ENCODE measurements around the gene DUOXA1.

DNA sequence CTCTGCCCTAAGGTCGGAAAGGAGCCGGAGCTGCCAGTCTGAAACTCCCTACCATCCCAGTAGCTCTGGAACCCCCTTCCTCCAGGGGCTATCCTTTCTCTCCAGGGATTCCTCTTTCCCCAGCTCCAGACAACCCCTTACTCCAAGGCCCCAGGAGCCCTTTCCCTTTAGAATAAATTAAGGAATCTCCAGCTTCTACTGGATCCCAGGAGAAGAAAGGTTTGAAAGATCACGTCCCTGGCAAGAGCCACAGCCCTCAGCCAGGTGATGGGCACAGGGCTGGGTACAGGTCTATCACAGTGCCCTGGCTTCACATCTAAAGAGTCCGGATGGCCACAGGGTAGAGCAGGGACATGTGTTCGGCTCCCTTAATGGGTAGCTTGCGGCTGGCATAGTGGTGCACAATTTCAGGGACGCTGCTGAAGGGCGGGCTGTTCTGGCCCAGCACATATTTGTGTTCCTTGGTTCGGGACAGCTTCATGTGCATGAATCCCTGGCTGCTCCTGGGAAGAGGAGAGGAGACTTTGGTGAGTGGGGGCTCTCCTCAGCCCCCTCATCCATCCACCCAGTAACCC is 38.0 kb upstream of the DUOXA1 start:
- TF ChIP-seq, protein P1, sequence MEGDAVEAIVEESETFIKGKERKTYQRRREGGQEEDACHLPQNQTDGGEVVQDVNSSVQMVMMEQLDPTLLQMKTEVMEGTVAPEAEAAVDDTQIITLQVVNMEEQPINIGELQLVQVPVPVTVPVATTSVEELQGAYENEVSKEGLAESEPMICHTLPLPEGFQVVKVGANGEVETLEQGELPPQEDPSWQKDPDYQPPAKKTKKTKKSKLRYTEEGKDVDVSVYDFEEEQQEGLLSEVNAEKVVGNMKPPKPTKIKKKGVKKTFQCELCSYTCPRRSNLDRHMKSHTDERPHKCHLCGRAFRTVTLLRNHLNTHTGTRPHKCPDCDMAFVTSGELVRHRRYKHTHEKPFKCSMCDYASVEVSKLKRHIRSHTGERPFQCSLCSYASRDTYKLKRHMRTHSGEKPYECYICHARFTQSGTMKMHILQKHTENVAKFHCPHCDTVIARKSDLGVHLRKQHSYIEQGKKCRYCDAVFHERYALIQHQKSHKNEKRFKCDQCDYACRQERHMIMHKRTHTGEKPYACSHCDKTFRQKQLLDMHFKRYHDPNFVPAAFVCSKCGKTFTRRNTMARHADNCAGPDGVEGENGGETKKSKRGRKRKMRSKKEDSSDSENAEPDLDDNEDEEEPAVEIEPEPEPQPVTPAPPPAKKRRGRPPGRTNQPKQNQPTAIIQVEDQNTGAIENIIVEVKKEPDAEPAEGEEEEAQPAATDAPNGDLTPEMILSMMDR (conservative IDR thresholded peaks at IDR 0.05 in 1 of 2, IDR thresholded peaks at IDR 0.05 in 1 of 2; ENCODE audit: low read depth in 1 of 2, low read length in 2 of 2), result no peak
- TF ChIP-seq EZH2 (IDR thresholded peaks at IDR 0.05; ENCODE audit: low read length, missing control alignments), result no peak
